Measurements from ENCODE around the gene SLC38A3. TPM values are rescaled to one million over a fixed set of nuclear protein-coding genes. Genes with fewer than 3 reads are reported as not detected.
"Not testable (repeated sequence)": the region's sequence is repeated elsewhere in the genome, so short reads cannot be mapped to it uniquely, and the experiment has no call there.

Gene SLC38A3
- total and polyA plus RNA-seq, 9 donors, result 1.7 to 4.4 (median 2.4) TPM

DNA sequence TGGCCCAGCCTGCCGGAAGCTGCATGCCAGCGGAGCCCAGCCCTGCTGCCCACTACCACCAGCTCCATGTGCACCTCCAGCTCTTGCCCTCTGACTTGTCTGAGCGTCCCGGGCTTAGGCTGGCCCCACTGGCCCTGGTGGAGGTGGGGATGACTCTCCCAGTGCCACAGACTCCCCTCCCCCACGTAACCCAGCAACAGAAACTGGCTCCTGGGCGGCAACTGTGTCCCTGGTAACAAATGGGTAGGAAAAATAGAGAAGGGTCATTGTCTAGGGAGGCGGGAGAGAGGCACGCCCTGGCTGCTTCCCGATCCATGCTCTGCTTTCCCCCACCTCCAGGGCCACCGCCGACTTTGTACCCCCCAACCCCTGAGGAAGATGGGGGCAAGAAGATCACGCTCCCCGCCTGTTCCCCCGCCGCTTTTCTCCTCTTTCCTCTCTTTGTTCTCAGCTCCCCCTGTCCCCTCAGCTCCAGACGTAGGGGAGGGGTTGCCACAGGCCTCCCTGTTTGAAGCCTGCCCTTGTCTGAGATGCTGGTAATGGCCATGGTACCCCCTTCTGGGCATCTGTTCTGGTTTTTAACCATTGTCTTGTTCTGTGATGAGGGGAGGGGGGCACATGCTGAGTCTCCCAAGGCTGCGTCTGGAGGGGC is 53.1 kb downstream of the SLC38A3 start:
- Histone ChIP-seq H3K27me3 (ENCODE audit: control insufficient read depth, insufficient read depth, low read length) (no peaks in the 10 kb centered on the region), H3K4me3 (ENCODE audit: low read length) (no peak overlapping the region), H3K4me1 (ENCODE audit: control insufficient read depth, insufficient read depth, low read length) (peaks cover 73% of the 10 kb centered on the region), H3K27ac (ENCODE audit: low read length) (peak overlapping the region; percentile 99), H3K36me3 (ENCODE audit: control insufficient read depth, insufficient read depth, low read length) (peaks cover 65% of the 10 kb centered on the region), H3K9me3 (replicated peaks; ENCODE audit: control insufficient read depth, low read depth, low read length) (no peaks in the 10 kb centered on the region)
- WGBS (ENCODE audit: insufficient coverage), result no CpG with 5 or more reads among the region's 17 CpGs
- DNase-seq, result no peak

DNA sequence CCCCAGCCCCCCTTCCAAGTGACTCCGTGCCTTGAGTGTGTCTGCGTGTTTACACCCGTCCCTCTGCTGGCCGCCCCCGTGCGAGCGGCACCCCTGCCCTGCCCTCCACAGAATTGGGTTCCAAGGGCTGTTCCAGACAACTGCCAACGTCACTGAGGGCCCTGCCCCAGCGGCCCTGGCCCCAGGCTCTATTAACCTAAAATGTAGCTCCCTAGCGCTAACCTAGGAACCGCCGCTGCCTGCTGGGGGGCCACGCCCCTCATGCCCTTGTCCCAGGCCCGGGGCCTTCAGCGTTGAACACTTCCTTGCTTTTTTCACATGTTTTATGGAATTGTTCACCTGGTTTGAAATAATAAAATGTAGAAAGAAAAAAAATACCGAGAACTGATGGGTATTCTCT is 53.9 kb downstream of the SLC38A3 start:
- WGBS (ENCODE audit: insufficient coverage), result 75% methylated on average over 9 of the region's 16 CpGs
- Histone ChIP-seq H3K4me1 (ENCODE audit: control insufficient read depth, insufficient read depth, low read length) (peaks cover 76% of the 10 kb centered on the region), H3K27ac (ENCODE audit: low read length) (peak overlapping the region; percentile 99), H3K27me3 (ENCODE audit: control insufficient read depth, insufficient read depth, low read length) (no peaks in the 10 kb centered on the region), H3K36me3 (ENCODE audit: control insufficient read depth, insufficient read depth, low read length) (peaks cover 58% of the 10 kb centered on the region), H3K4me3 (ENCODE audit: low read length) (no peak overlapping the region), H3K9me3 (replicated peaks; ENCODE audit: control insufficient read depth, low read depth, low read length) (no peaks in the 10 kb centered on the region)
- DNase-seq, result no peak

DNA sequence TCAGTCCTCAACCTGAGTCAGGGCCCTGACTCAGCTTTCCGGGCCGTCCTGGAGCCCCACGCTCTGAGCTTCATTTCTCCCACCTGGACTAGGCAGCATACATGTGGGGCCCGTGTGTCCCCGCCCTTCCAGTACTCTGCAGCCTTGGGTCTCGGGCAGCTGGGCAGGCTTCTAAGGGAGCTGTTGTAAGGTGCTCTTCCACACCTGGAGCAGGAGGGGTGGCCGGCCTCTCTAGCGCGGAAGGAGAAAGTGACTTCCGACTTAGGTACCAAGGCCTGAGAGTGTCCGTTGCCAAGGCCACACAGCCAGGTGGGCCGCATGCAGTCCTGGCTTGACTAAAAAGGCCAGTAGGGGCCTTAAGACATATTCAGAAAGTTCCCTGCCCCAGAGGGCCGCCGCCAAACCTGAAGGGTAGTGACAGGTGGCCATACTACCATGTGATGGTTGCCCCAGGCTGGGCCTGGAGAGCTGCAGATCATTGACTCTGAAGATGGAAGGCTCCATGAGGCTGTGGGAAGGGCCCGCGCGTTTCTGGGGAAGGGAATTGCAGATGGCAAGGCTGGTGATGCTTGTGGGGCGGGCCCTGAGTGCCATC is 54.5 kb downstream of the SLC38A3 start:
- Histone ChIP-seq H3K4me3 (ENCODE audit: low read length) (peak overlapping the region; percentile 10), H3K27ac (ENCODE audit: low read length) (peak overlapping the region; percentile 99), H3K9me3 (replicated peaks; ENCODE audit: control insufficient read depth, low read depth, low read length) (no peaks in the 10 kb centered on the region), H3K27me3 (ENCODE audit: control insufficient read depth, insufficient read depth, low read length) (no peaks in the 10 kb centered on the region), H3K36me3 (ENCODE audit: control insufficient read depth, insufficient read depth, low read length) (peaks cover 53% of the 10 kb centered on the region), H3K4me1 (ENCODE audit: control insufficient read depth, insufficient read depth, low read length) (peaks cover 77% of the 10 kb centered on the region)
- peak; percentile 70 for DNase-seq
- 58% methylated on average over 18 of the region's 18 CpGs for WGBS (ENCODE audit: insufficient coverage)

DNA sequence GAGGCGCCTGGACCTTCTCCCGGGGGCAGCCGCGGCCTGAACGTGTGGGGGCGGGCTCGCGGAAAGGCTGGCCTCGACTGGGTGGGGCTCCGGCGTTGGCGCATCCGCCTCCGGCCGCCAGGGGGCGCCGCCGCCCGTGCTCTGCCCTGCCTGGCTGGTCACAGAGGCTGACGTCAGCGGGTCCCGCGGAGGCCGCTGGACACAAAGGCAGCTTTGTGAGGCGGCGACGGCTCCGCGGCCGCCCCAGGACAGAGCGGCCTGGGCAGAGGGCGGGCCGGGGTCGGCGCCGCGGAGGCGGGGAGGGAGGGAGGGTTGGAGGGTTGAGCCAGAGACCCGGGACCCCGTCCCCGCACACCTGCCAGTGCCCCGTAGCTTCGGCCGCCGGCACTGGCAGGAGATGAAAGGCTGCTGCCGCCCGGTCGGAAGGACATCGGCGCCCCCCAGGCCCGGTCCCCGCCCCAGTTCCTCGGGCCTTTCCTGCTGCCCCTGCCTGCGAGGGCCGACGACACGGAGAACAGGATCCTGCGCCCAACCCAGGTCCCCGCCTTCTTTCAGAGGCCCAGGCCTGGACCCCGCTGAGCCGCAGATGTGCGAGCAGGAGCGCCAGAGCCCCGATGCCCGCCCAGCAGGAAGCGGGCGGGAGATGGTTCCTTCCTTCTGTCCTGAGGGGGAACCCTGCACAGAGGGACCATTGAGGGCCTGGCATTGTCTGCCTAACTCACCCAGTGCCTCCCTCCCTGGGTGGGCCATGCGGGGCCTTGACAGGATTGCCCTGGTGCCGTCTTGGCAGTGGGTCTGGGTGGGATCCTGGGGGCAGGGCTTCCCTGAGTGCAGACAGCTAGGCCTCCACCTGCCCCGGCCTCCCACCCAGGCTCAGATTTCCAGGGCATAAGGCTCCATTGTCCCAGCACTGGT is 55.2 kb downstream of the SLC38A3 start:
- under 1% methylated on average over 62 of the region's 70 CpGs for WGBS (ENCODE audit: insufficient coverage)

DNA sequence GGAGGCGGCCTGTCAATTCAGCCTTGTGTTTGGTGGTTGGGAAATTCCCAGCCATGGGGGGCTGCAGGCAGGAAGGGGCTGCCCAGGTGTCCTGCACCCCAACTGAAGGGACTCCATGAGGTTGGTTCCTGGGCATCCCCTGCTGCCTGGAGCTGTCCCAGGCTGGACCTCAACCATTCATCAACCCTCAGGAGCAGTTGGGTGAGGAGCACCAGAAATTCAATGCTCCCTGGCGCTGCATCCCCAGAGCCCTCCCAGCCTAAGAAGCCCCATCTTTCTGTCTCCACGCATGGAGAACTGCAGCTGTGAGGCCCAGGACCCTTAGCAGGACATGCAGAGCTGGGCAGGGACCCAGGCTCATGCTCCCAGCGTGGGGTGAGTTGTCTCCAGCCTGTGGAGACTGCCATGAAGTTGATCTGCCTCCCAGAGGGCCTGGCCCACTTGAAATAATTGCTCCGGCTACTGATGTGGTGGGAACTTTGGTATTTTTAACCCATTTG is 55.9 kb downstream of the SLC38A3 start:
- Histone ChIP-seq H3K36me3 (ENCODE audit: control insufficient read depth, insufficient read depth, low read length) (peaks cover 39% of the 10 kb centered on the region), H3K4me1 (ENCODE audit: control insufficient read depth, insufficient read depth, low read length) (peaks cover 83% of the 10 kb centered on the region), H3K27me3 (ENCODE audit: control insufficient read depth, insufficient read depth, low read length) (no peaks in the 10 kb centered on the region), H3K4me3 (ENCODE audit: low read length) (peak overlapping the region; percentile 68), H3K27ac (ENCODE audit: low read length) (peak overlapping the region; percentile 99), H3K9me3 (replicated peaks; ENCODE audit: control insufficient read depth, low read depth, low read length) (no peaks in the 10 kb centered on the region)
- DNase-seq, result no peak
- 48% methylated on average over 3 of the region's 5 CpGs for WGBS (ENCODE audit: insufficient coverage)

More for the DNA sequence above, 55.2 kb downstream of the SLC38A3 start:
- peaks cover 77% of the 10 kb centered on the region for H3K4me1 ChIP-seq (ENCODE audit: control insufficient read depth, insufficient read depth, low read length)
- peak overlapping the region; percentile 99 for H3K27ac ChIP-seq (ENCODE audit: low read length)
- H3K9me3 ChIP-seq (replicated peaks; ENCODE audit: control insufficient read depth, low read depth, low read length), result no peaks in the 10 kb centered on the region
- no peaks in the 10 kb centered on the region for H3K27me3 ChIP-seq (ENCODE audit: control insufficient read depth, insufficient read depth, low read length)
- peak overlapping the region; percentile 68 for H3K4me3 ChIP-seq (ENCODE audit: low read length)
- peak; percentile 97 for DNase-seq
- H3K36me3 ChIP-seq (ENCODE audit: control insufficient read depth, insufficient read depth, low read length), result peaks cover 46% of the 10 kb centered on the region

DNA sequence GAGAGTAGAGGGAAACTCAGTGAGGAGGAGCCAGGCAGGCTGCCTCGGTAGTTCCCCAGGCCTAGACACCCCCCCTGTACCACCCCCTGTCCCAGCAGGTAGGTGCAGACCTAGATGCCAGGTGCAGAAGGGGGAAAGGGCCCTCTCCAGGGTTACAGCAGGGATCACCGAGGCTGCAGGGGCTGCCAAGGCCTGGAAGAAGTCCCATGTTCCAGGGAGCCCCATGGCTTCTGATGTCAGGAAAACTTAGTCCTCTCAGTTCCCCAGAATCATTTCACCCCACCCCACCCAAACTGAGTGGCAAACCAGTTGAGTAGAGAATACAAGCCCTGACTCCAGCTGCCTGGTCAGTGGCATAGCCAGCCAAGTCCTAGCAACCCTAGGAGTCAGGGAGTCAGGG is 56.4 kb downstream of the SLC38A3 start:
- Histone ChIP-seq H3K4me1 (ENCODE audit: control insufficient read depth, insufficient read depth, low read length) (peaks cover 84% of the 10 kb centered on the region), H3K27ac (ENCODE audit: low read length) (peak overlapping the region; percentile 99), H3K27me3 (ENCODE audit: control insufficient read depth, insufficient read depth, low read length) (no peaks in the 10 kb centered on the region), H3K36me3 (ENCODE audit: control insufficient read depth, insufficient read depth, low read length) (peaks cover 34% of the 10 kb centered on the region), H3K4me3 (ENCODE audit: low read length) (peak overlapping the region; percentile 68), H3K9me3 (replicated peaks; ENCODE audit: control insufficient read depth, low read depth, low read length) (no peaks in the 10 kb centered on the region)
- no CpG with 5 or more reads among the region's 2 CpGs for WGBS (ENCODE audit: insufficient coverage)
- DNase-seq, result no peak

DNA sequence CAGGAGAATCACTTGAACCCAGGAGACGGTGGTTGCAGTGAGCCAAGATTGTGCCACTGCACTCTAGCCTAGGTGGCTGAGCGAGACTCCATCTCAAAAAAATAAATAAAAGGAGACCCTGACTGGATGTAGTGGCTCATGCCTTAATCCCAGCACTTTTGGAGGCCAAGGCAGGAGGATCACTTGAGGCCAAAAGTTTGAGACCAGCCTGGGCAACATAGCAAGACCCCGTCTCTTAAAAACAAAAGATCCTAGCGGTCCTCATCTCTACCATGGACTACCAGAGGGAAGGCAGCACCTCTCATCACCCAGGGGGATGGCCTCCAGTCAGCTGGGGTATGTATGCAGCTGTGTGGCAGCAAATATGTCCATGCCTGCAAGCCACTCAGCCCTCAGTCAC is 57.1 kb downstream of the SLC38A3 start:
- DNase-seq; H3K9me3 ChIP-seq (replicated peaks; ENCODE audit: control insufficient read depth, low read depth, low read length); H3K4me3 ChIP-seq (ENCODE audit: low read length); H3K27me3 ChIP-seq (ENCODE audit: control insufficient read depth, insufficient read depth, low read length): not testable (repeated sequence)
- Histone ChIP-seq H3K27ac (ENCODE audit: low read length) (peak overlapping the region; percentile 99), H3K36me3 (ENCODE audit: control insufficient read depth, insufficient read depth, low read length) (peaks cover 27% of the 10 kb centered on the region), H3K4me1 (ENCODE audit: control insufficient read depth, insufficient read depth, low read length) (peaks cover 91% of the 10 kb centered on the region)
- WGBS (ENCODE audit: insufficient coverage), result no CpG with 5 or more reads among the region's 4 CpGs

DNA sequence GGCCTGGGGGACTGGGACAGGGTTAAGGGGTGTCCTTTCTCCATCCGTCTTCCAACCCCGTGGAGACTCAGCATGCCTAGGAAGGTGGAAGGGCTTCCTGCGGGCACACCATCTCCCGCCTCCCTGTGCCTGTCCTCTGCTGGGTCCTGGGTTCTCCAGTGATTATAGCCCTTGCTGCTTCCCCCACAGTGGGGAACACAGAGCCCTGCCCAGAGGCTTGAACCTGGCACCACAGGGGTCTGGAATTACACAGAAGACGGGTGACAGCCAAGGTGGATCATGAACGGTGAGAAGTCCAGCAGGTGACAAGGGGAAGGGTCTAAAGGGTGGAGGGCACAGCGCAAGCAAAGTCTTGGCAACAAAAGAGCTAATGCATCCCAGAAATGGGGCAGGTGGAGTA is 57.7 kb downstream of the SLC38A3 start:
- 64% methylated on average over 2 of the region's 7 CpGs for WGBS (ENCODE audit: insufficient coverage)
- H3K27me3 ChIP-seq (ENCODE audit: control insufficient read depth, insufficient read depth, low read length), result no peaks in the 10 kb centered on the region
- DNase-seq, result no peak
- H3K36me3 ChIP-seq (ENCODE audit: control insufficient read depth, insufficient read depth, low read length), result peaks cover 21% of the 10 kb centered on the region
- H3K27ac ChIP-seq (ENCODE audit: low read length), result peak overlapping the region; percentile 61
- H3K4me1 ChIP-seq (ENCODE audit: control insufficient read depth, insufficient read depth, low read length), result peaks cover 92% of the 10 kb centered on the region
- no peaks in the 10 kb centered on the region for H3K9me3 ChIP-seq (replicated peaks; ENCODE audit: control insufficient read depth, low read depth, low read length)
- no peak overlapping the region for H3K4me3 ChIP-seq (ENCODE audit: low read length)

DNA sequence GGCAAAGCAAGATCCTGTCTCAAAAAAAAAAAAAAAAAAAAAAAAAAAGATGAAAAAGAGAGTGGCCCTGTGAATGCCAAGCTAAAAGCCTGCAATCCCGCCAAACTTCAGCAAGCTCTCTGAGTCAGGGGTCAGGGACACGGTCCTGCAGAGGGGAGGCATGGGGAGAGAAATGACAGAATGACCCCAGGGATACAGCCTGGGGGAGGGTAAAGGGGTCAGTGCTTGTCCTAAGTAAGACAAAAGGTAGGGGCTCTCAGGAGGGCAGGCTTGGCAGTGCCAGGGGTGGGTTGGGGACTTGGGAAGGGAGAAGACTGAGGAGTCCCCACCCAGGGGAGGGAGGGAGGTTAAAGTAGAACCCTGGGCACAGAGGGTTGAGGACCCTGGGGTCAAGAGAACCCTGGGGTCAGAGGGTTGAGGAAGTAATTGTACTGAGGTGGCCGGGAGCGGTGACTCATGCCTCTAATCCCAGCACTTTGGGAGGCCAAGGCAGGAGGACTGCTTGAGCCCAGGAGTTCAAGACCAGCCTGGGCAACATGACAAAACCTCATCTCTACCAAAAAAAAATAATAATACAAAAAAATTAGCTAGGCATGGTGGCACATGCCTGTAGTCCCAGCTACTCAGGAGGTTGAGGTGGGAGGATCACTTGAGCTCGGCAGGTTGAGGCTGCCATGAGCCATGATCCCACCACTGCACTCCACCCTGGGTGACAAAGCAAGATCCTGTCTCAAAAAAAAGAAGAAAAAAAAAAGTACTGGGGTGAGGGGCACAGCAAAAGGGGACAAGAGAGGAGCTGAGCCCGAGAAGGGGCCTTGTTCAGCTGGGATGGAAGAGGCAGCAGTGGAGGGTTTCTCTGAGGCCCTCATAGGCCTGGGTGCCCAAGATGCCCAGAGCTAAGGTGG is 58.7 kb downstream of the SLC38A3 start:
- Histone ChIP-seq H3K27me3 (ENCODE audit: control insufficient read depth, insufficient read depth, low read length) (no peaks in the 10 kb centered on the region), H3K9me3 (replicated peaks; ENCODE audit: control insufficient read depth, low read depth, low read length) (no peaks in the 10 kb centered on the region), H3K4me1 (ENCODE audit: control insufficient read depth, insufficient read depth, low read length) (peaks cover 94% of the 10 kb centered on the region), H3K36me3 (ENCODE audit: control insufficient read depth, insufficient read depth, low read length) (peaks cover 12% of the 10 kb centered on the region), H3K4me3 (ENCODE audit: low read length) (no peak overlapping the region), H3K27ac (ENCODE audit: low read length) (peak overlapping the region; percentile 96)
- no peak for DNase-seq
- WGBS (ENCODE audit: insufficient coverage), result 59% methylated on average over 3 of the region's 6 CpGs

All from muscle of leg (tissue), 11 donors.